ENCODE measurements around the gene MEIS1.

DNA sequence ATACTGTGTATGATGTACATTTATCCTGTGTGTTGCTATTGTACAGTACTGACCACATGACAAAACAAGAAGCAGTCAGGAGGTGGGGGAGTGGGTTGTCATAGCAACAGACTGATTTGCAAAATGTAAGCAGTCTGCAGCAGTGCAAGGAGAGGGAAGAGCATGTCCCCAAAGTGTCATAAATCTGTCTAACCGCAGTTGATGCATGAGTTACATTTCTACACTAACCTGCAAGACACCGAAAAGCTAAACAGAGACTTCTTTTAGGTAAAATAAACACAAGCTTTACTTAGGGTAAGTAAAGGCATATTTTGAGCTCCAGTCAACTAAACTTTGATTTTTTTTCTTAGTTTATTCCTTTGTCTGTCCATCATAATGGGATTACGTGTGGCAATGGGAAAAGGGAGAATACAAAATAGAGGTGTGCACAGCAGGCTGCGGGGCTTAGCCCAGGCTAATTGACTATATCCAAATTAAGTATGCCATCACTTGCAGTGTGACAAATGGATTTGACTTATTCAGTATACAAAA, 134.5 kb downstream of the MEIS1 start:
- TF ChIP-seq CTCF (IDR thresholded peaks at IDR 0.05), result no peak
- peak; percentile 2 for TF ChIP-seq POLR2AphosphoS5 (IDR thresholded peaks at IDR 0.05)

All from gastroesophageal sphincter (tissue), 3 donors.